H9 (cell line): Measurements from ENCODE around the gene GTPBP6. TPM values are rescaled to one million over a fixed set of nuclear protein-coding genes. Genes with fewer than 3 reads are reported as not detected.

ENCODE experiments used
- DNase-seq: peaks from one replicate; pipeline ENCODE4 v3.0.0-alpha.2; 2017
- H2AFZ ChIP-seq: one replicate; pipeline ENCODE4 v1.6.1; 2013; ENCODE audit warnings: mild to moderate bottlenecking, low read length, control low read depth, moderate library complexity
- H2AK5ac ChIP-seq: 2 replicates; pipeline ENCODE4 v1.6.1; 2013; ENCODE audit warnings: low read length, control low read depth, mixed read lengths; ENCODE audit not compliant: insufficient read length
- H2BK120ac ChIP-seq: one replicate; pipeline ENCODE4 v1.6.1; 2013; ENCODE audit warnings: low read depth, mild to moderate bottlenecking, low read length, control low read depth, inconsistent platforms; ENCODE audit not compliant: poor library complexity, severe bottlenecking
- H2BK12ac ChIP-seq: 2 replicates; pipeline ENCODE4 v1.6.1; 2013; ENCODE audit warnings: low read length, control low read depth, mixed read lengths, low read depth; ENCODE audit not compliant: insufficient read length
- H2BK15ac ChIP-seq: 2 replicates; pipeline ENCODE4 v1.6.1; 2013; ENCODE audit warnings: low read depth, low read length, control low read depth
- H2BK20ac ChIP-seq: one replicate; pipeline ENCODE4 v1.6.1; 2013; ENCODE audit warnings: low read depth, mild to moderate bottlenecking, low read length, control low read depth, inconsistent platforms; ENCODE audit not compliant: poor library complexity, severe bottlenecking
- H2BK5ac ChIP-seq: 2 replicates; pipeline ENCODE4 v1.6.1; 2013; ENCODE audit warnings: low read length, control low read depth, mixed read lengths; ENCODE audit not compliant: insufficient read length
- H3K14ac ChIP-seq: 2 replicates; pipeline ENCODE4 v1.6.1; 2013; ENCODE audit warnings: low read length, control low read depth; ENCODE audit not compliant: insufficient read depth
- H3K18ac ChIP-seq: 2 replicates; pipeline ENCODE4 v1.6.1; 2013; ENCODE audit warnings: low read depth, mild to moderate bottlenecking, mixed read lengths, low read length, control low read depth; ENCODE audit not compliant: insufficient read length
- H3K23ac ChIP-seq: 2 replicates; pipeline ENCODE4 v1.6.1; 2013; ENCODE audit warnings: low read length, control low read depth, mixed read lengths, low read depth; ENCODE audit not compliant: insufficient read length
- H3K23me2 ChIP-seq: 2 replicates; pipeline ENCODE4 v1.6.1; 2013; ENCODE audit warnings: low read depth, mild to moderate bottlenecking, mixed read lengths, low read length, control low read depth; ENCODE audit not compliant: insufficient read length, poor library complexity, severe bottlenecking
- H3K27ac ChIP-seq: 2 replicates; pipeline ENCODE4 v1.5.1; 2013; ENCODE audit warnings: low read length, control low read depth, mixed read lengths, low read depth; ENCODE audit not compliant: insufficient read length
- H3K27me3 ChIP-seq: 2 replicates; pipeline ENCODE4 v1.6.1; 2013; ENCODE audit warnings: low read length, control low read depth, inconsistent platforms; ENCODE audit not compliant: insufficient read depth
- H3K4ac ChIP-seq: 2 replicates; pipeline ENCODE4 v1.6.1; 2013; ENCODE audit warnings: low read depth, mild to moderate bottlenecking, control low read depth, inconsistent platforms, low read length, moderate library complexity
- H3K4me1 ChIP-seq: 2 replicates; pipeline ENCODE4 v1.6.1; 2013; ENCODE audit warnings: low read length, control low read depth, inconsistent platforms; ENCODE audit not compliant: insufficient read depth
- H3K4me2 ChIP-seq: 2 replicates; pipeline ENCODE4 v1.6.1; 2013; ENCODE audit warnings: low read length, control low read depth, mixed read lengths; ENCODE audit not compliant: insufficient read length, insufficient read depth
- H3K56ac ChIP-seq: 2 replicates; pipeline ENCODE4 v1.6.1; 2013; ENCODE audit warnings: low read depth, mild to moderate bottlenecking, mixed read lengths, low read length, control low read depth; ENCODE audit not compliant: insufficient read length
- H3K79me1 ChIP-seq: 2 replicates; pipeline ENCODE4 v1.6.1; 2013; ENCODE audit warnings: low read depth, mild to moderate bottlenecking, moderate library complexity, low read length, control low read depth, inconsistent platforms; ENCODE audit not compliant: insufficient read depth, poor library complexity, severe bottlenecking
- H3K79me2 ChIP-seq: 2 replicates; pipeline ENCODE4 v1.6.1; 2013; ENCODE audit warnings: low read length, control low read depth, inconsistent platforms; ENCODE audit not compliant: insufficient read depth
- H3K9ac ChIP-seq: 2 replicates; pipeline ENCODE4 v1.6.1; 2013; ENCODE audit warnings: low read length, control low read depth, mixed read lengths; ENCODE audit not compliant: insufficient read length; ENCODE audit errors: extremely low read depth
- H3K9me3 ChIP-seq: one replicate; pipeline ENCODE4 v1.6.1; 2013; ENCODE audit warnings: low read depth, low read length, inconsistent platforms; ENCODE audit not compliant: control insufficient read depth
- H3T11ph ChIP-seq: one replicate; pipeline ENCODE4 v1.6.1; 2013; ENCODE audit warnings: mild to moderate bottlenecking, low read length, control low read depth, inconsistent platforms
- H4K20me1 ChIP-seq: one replicate; pipeline ENCODE4 v1.6.1; 2013; ENCODE audit not compliant: control insufficient read depth, insufficient read length, insufficient read depth
- H4K5ac ChIP-seq: 2 replicates; pipeline ENCODE4 v1.6.1; 2013; ENCODE audit warnings: low read depth, mild to moderate bottlenecking, mixed read lengths, low read length, control low read depth; ENCODE audit not compliant: insufficient read length
- H4K8ac ChIP-seq: replicated peaks from 2 replicates; pipeline ENCODE4 v1.6.1; 2013; ENCODE audit warnings: low read length, control low read depth, mixed read lengths, low read depth; ENCODE audit not compliant: insufficient read length
- H4K91ac ChIP-seq: 2 replicates; pipeline ENCODE4 v1.6.1; 2013; ENCODE audit warnings: low read depth, mild to moderate bottlenecking, moderate library complexity, mixed read lengths, low read length, control low read depth; ENCODE audit not compliant: insufficient read length
- H3K27ac Mint-ChIP-seq, 3 experiments: 2 replicates in 2 of 3; 3 replicates in 1 of 3; pipeline ENCODE4 v1.8.0; 2020 to 2021; ENCODE audit warnings: mixed read lengths in 3 of 3, mild to moderate bottlenecking in 1 of 3, moderate library complexity in 1 of 3
- H3K27me3 Mint-ChIP-seq: 2 replicates; pipeline ENCODE4 v1.8.0; 2021; ENCODE audit warnings: low read depth, mild to moderate bottlenecking, moderate library complexity, mixed read lengths
- H3K36me3 Mint-ChIP-seq, 3 experiments: 2 replicates in 2 of 3; 3 replicates in 1 of 3; pipeline ENCODE4 v1.8.0; 2020 to 2021; ENCODE audit warnings: low read depth in 3 of 3, mixed read lengths in 3 of 3; ENCODE audit not compliant: insufficient read depth in 1 of 3
- H3K4me1 Mint-ChIP-seq, 2 experiments: 2 replicates each; pipeline ENCODE4 v1.8.0; 2020; ENCODE audit warnings: mixed read lengths in 2 of 2
- H3K4me3 Mint-ChIP-seq, 2 experiments: 2 replicates in 1 of 2; 3 replicates in 1 of 2; pipeline ENCODE4 v1.8.0; 2020 to 2021; ENCODE audit warnings: mild to moderate bottlenecking in 2 of 2, mixed read lengths in 2 of 2, moderate library complexity in 1 of 2
- H3K9me3 Mint-ChIP-seq, 2 experiments: 2 replicates in 1 of 2; 3 replicates in 1 of 2; pipeline ENCODE4 v1.8.0; 2020; ENCODE audit warnings: mild to moderate bottlenecking in 2 of 2, mixed read lengths in 2 of 2, moderate library complexity in 1 of 2
- WGBS: extraction: QIAGEN DNeasy Blood & Tissue Kit; methylation state at CpG from one replicate; pipeline ENCODE4 v1.1.7; 2013; ENCODE audit warnings: missing lambda C conversion rate, low lambda C conversion rate, mixed read lengths; ENCODE audit not compliant: insufficient read length; ENCODE audit errors: extremely low coverage; 5-methylcytosine and 5-hydroxymethylcytosine counted together
- total RNA-seq: library from RNA; stranded (reverse); gene quantifications from 2 replicates; pipeline ENCODE4 v1.2.1, GENCODE V29; 2021
- TF ChIP-seq, protein P1 (sequence below): fragments of 200-600 bp; sonication (generic); conservative IDR thresholded peaks from 3 replicates; pipeline ENCODE4 v1.8.0; 2021; ENCODE audit warnings: antibody characterized with exemption, mild to moderate bottlenecking

Gene GTPBP6
- total RNA-seq, 1 experiment from 2014 or later = 64.0 TPM

DNA sequence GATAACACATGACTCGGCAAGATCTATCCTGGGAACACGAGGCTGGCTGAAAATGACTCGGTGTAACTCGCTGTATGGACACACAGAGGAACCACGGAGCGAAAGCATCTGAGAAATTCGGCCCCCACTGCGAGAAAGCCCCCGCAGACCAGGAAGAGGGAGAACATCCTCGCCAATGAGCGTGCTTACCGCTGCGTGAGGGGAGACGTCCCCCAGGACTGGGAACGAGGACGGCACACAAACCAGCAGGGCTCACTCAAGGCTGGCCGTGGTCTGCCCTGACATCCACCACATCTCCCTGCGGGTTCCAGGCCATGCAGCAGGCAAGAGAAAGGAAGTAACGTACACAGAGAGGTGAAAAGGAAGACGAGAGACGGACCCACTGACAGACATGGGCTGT is 17.6 kb upstream of the GTPBP6 start:
- H3K79me1 ChIP-seq = no peaks in the 10 kb centered on the region
- Mint-ChIP-seq H3K27ac (peak overlapping the region in 2 of 3 experiments; percentile 56 to 68; a peak in 3 of 7 replicates), H3K9me3 (peaks cover 1 to 3% of the 10 kb centered on the region in 2 experiments; a peak in 3 of 5 replicates), H3K4me3 (no peak overlapping the region), H3K36me3 (peaks cover 26 to 46% (median 39%) of the 10 kb centered on the region in 3 experiments), H3K27me3 (no peaks in the 10 kb centered on the region), H3K4me1 (0 out of 4 replicates have a peak, but pooled peaks cover 0 to 2% of the 10 kb centered on the region in 2 experiments)
- no peak overlapping the region for H4K5ac ChIP-seq
- H3K9ac ChIP-seq = no peak overlapping the region
- H3K27me3 ChIP-seq = no peaks in the 10 kb centered on the region
- H3K18ac ChIP-seq = no peak overlapping the region
- H3K23me2 ChIP-seq = no peaks in the 10 kb centered on the region
- TF ChIP-seq, protein P1, sequence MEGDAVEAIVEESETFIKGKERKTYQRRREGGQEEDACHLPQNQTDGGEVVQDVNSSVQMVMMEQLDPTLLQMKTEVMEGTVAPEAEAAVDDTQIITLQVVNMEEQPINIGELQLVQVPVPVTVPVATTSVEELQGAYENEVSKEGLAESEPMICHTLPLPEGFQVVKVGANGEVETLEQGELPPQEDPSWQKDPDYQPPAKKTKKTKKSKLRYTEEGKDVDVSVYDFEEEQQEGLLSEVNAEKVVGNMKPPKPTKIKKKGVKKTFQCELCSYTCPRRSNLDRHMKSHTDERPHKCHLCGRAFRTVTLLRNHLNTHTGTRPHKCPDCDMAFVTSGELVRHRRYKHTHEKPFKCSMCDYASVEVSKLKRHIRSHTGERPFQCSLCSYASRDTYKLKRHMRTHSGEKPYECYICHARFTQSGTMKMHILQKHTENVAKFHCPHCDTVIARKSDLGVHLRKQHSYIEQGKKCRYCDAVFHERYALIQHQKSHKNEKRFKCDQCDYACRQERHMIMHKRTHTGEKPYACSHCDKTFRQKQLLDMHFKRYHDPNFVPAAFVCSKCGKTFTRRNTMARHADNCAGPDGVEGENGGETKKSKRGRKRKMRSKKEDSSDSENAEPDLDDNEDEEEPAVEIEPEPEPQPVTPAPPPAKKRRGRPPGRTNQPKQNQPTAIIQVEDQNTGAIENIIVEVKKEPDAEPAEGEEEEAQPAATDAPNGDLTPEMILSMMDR = no peak
- no peak overlapping the region for H3K56ac ChIP-seq
- no peaks in the 10 kb centered on the region for H3K4me1 ChIP-seq
- H2BK15ac ChIP-seq = no peak overlapping the region
- no peaks in the 10 kb centered on the region for H4K20me1 ChIP-seq
- H2AK5ac ChIP-seq = no peak overlapping the region
- no peak overlapping the region for H2BK20ac ChIP-seq
- no peak overlapping the region for H4K8ac ChIP-seq
- no peak overlapping the region for H2BK5ac ChIP-seq
- no peak overlapping the region for H3K4ac ChIP-seq
- H3K4me2 ChIP-seq = no peak overlapping the region
- no peak overlapping the region for H3T11ph ChIP-seq
- no peak overlapping the region for H2BK120ac ChIP-seq
- no peak overlapping the region for H3K14ac ChIP-seq
- H4K91ac ChIP-seq = no peak overlapping the region
- no peak overlapping the region for H2BK12ac ChIP-seq
- H2AFZ ChIP-seq = no peak overlapping the region
- H3K23ac ChIP-seq = no peak overlapping the region
- H3K9me3 ChIP-seq = no peaks in the 10 kb centered on the region
- no CpG with 5 or more reads among the region's 21 CpGs for WGBS
- DNase-seq = no peak
- no peak overlapping the region for H3K27ac ChIP-seq
- H3K79me2 ChIP-seq = no peaks in the 10 kb centered on the region
